Activated CD4-positive, alpha-beta T cell treated with anti-CD3 and anti-CD28 coated beads, Interleukin-10, Interleukin-2, amounts not matched to agents 100 ng/mL and 50 ng/mL, durations not matched to agents 16 hours and 8 hours (primary cell): ENCODE results near the gene GMIP.
"Not testable (repeated sequence)": the region's sequence is repeated elsewhere in the genome, so short reads cannot be mapped to it uniquely, and the experiment has no call there.

Experiments used
- DNase-seq: peaks from one replicate; pipeline ENCODE4 v3.0.0-alpha.2; 2020

GMIP gene

GRCh38 chr19:19634516-19635312 is 8.7 kb downstream of the GMIP start:
- no peak for DNase-seq

- no peak for DNase-seq
These were observed 9.5 kb downstream of the GMIP start for GRCh38 chr19:19633711-19634515.

- DNase-seq, result no peak
These were observed 10.8 kb downstream of the GMIP start for GRCh38 chr19:19632661-19633060.

GRCh38 chr19:19631346-19631745 is 12.1 kb downstream of the GMIP start:
- DNase-seq, result no peak

- no peak for DNase-seq
These were observed 13.0 kb downstream of the GMIP start for GRCh38 chr19:19630426-19630825.

GRCh38 chr19:19630062-19630414 is 13.4 kb downstream of the GMIP start:
- DNase-seq, result no peak

- peak; percentile 35 for DNase-seq
These were observed 14.8 kb downstream of the GMIP start for GRCh38 chr19:19628501-19629134.

- peak; percentile 68 for DNase-seq
These were observed 15.6 kb downstream of the GMIP start, which contains the start of gene LPAR2 for GRCh38 chr19:19627621-19628500. Gene LPAR2, minus strand, starts transcription at chr19:19628220. Its CDS starts 945 bp downstream, at chr19:19627275.

GRCh38 chr19:19626516-19627472 is 16.7 kb downstream of the GMIP start:
- no peak for DNase-seq

GRCh38 chr19:19624032-19624570 is 19.4 kb downstream of the GMIP start:
- DNase-seq, result no peak

GRCh38 chr19:19623383-19623782 is 20.1 kb downstream of the GMIP start:
- no peak for DNase-seq

GRCh38 chr19:19619849-19620210 is 23.6 kb downstream of the GMIP start:
- no peak for DNase-seq

GRCh38 chr19:19619181-19619848 is 24.1 kb downstream of the GMIP start:
- DNase-seq, result no peak

- DNase-seq, result peak; percentile 99
These were observed 25.0 kb downstream of the GMIP start, which contains the start of gene PBX4 for GRCh38 chr19:19618219-19619051. Gene PBX4, minus strand, starts transcription at chr19:19618687. Its CDS starts 58 bp downstream, at chr19:19618629.

GRCh38 chr19:19615086-19615485 is 28.4 kb downstream of the GMIP start:
- peak; percentile 70 for DNase-seq

- DNase-seq, result no peak
These were observed 30.0 kb downstream of the GMIP start for GRCh38 chr19:19613506-19613905.

- no peak for DNase-seq
These were observed 32.9 kb downstream of the GMIP start for GRCh38 chr19:19610376-19611202.

- not testable (repeated sequence) for DNase-seq
These were observed 36.8 kb downstream of the GMIP start for GRCh38 chr19:19606686-19607085.
